Stimulated activated CD8-positive, alpha-beta memory T cell treated with anti-CD3 and anti-CD28 coated beads, Interleukin-7, amount 100 ng/mL, for 4 hours (primary cell): ENCODE data around the gene COP1.
"Not testable (repeated sequence)": the region's sequence is repeated elsewhere in the genome, so short reads cannot be mapped to it uniquely, and the experiment has no call there.

ENCODE experiments used
- DNase-seq, 2 donors: peaks; one replicate each; pipeline ENCODE4 v3.0.0-alpha.2; 2020; ENCODE audit warnings: low read depth in 2 of 2

The COP1 gene

DNA sequence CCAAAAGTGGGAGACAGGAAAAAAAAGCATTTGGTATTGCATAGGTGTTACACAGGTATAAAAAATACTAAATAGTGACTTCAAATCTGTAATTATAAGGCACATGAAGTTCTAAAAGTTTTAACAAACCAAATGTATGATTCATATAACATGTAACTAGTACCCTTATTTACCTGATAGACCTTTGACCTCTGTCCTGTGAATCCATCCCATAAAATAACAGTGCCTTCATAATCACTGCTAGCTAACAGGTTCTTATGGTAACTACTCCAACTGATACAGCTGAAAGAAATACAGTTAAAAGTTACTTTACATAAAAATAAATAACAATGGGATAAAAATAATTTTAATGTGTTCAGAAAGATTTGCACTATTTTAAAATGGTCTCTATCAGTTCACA is 163.5 kb downstream of the COP1 start:
- no peak for DNase-seq

DNA sequence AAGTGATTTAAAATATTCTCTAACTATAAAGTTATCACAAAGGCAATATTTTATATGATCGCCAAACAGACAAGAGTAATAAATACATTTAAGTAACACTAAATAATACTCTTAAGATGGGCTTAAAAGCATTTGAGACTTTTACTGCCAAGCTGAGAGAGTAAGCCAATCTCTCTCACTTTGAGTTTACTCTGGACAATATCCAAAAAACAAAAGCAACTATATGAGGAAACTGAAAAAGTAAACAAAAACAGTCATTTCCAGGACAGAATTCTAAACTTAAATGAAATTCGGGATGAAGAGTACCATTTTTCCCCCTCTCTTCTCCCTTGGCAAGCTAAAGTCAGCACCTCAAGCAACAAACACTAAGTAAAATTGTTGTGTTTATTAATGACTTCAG is 173.2 kb downstream of the COP1 start:
- DNase-seq, result no peak

DNA sequence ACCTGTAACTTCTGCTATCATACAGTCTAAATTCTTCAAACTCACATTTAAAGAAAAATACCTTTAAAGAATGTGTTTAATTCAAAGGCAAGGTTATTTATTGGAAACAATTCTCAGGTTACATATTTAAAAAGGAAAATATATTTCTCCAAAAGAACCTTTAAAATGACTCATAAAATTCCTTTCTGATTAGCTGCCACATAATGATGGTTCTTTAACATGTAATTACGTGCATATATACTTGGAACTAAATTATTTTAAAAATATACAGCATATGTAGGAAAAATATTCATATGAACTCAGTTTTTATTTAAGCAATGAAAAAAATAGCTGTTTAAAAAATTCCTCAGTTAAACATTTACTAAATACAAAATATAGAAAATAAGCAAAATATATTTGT is 173.6 kb downstream of the COP1 start:
- no peak for DNase-seq

DNA sequence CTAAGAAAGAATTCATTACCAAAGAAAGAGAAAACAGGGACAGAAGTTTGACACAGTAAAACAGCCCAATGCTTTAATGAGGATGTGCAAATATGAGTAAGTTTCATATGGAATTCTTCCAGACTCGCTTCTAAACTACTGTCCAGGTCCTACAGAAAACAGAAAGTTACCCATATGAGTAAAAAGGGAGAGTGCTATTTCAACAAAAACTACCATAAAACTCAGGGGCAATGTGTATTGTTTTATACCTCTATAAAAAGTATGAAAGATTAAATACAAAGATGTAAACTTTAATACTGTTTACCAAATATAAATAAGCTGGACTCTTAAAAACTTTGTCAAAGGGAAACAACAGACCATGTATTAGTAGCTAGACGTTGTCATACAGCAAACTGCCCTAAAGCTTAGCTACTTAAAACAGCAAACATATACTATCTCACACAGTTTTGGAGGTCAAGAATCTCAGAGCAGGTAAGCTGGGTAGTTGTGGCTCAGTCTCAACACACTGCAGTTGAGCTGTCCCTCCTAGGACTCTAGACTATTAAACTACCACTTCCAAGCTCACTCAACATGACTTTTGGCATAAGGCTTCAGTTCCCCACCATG is 174.9 kb downstream of the COP1 start:
- no peak for DNase-seq

DNA sequence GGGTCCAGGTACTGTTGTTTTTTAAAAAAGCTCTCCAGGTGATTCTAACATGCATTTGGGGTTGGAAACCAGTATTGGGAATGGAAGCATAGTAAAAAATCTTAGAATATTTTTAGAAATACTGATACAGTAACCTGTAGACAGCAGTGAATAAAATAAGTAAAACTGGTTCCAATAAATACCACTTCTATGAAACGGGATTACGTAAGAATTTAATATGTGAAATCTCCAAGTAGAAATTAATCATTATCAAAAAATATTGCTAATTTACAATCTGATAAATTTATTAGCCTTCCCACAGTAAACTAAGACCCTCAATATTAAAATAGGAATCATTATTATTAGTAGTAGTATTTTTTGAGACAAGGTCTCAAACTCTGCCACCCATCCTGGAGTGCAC is 177.5 kb downstream of the COP1 start:
- no peak for DNase-seq

DNA sequence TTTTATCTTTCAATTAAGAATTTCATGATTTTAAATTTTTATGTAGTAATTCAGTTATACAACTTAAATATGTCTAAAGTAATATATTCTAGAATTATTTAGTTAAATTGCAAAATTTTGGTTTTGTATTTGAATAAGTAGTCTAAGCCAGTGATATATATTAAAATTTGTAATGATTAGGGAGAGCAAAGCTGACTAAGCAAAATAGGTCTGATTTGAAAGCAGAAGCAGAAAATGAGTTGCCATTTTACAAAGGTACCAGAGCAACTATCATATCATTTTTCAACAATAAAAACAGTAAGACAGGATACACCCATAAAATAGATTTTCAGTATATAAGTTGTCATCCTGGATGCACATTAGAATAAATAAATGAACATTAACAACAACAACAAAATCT is 177.9 kb downstream of the COP1 start:
- no peak for DNase-seq

DNA sequence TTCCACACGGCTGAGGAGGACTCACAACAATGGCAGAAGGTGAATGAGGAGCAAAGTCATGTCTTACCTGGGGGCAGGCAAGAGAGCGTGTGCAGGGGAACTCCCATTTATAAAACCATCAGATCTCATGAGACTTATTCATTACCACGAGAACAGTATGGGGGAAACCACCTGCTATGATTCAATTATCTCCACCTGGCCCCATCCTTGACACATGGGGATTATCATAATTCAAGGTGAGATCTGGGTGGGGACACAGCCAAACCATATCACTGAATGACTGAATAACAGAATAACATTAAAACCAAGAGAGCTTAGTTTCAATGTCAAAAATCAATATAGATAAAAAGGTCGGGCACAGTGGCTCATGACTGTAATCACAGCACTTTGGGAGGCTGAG is 179.2 kb downstream of the COP1 start:
- not testable (repeated sequence) for DNase-seq

DNA sequence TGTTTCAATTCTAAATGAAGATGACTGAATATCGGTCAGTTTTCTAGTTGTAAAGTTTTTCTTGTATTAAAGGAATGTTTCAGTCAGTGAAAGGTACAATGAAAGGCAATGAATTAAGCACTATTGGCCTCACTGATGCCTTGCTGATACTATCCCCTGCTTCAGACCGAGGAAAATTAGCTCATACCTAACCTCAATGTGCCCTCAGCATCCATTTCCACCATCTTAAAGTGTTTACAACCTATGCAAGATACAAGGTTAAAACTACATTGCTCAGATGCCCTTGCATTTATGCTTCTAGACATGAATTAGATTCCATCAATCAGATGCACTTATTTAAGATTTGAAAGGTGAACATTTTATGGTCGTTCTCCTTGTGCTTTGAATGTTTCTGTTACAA is 184.5 kb downstream of the COP1 start:
- no peak for DNase-seq

DNA sequence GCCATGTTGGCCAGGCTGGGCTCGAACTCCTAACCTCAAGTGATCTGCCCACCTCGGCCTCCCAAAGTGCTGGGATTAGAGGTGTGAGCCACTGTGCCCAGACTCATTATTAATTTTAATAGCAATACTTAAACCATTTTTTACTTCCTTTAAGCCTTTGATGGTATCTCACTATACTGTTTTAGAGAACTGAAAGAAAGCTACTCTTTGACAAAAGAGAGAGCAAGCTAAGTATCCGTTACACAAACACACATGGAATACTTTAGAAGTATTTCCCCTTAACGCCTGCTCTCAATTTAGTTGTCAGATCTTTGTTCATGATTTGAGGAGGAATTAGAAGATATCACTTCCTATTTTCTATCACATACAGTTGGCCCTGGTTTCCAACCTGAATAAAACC is 189.4 kb downstream of the COP1 start:
- DNase-seq, result no peak

DNA sequence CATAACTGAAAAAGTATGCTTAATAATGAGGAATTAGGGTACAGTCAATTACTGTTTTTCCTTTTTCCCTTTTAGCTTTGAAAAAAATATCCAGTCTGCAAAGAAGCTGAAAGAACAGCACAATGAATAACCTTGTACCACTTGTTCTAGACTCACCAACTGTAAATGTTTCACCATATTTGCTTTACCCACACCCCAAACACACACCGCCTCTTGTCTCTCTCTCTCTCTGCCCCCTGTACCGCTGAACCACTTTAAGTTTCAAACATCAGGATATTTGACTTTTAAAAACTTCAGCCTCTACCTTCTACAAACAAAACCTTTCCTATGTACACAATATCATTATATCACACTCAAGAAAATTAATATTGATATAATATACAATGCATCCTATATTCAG is 197.1 kb downstream of the COP1 start:
- DNase-seq, result no peak

DNA sequence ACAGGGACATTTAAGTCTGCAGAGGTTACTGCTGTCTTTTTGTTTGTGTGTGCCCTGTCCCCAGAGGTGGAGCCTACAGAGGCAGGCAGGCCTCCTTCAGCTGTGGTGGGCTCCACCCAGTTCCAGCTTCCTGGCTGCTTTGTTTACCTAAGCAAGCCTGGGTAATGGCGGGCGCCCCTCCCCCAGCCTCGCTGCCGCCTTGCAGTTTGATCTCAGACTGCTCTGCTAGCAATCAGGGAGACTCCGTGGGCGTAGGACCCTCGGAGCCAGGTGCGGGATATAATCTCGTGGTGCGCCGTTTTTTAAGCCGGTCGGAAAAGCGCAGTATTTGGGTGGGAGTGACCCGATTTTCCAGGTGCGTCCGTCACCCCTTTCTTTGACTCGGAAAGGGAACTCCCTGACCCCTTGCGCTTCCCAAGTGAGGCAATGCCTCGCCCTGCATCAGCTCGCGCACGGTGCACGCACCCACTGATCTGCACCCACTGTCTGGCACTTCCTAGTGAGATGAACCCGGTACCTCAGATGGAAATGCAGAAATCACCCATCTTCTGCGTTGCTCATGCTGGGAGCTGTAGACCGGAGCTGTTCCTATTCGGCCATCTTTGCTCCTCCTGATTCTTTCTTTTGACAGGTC is 199.2 kb downstream of the COP1 start:
- DNase-seq, result not testable (repeated sequence)

DNA sequence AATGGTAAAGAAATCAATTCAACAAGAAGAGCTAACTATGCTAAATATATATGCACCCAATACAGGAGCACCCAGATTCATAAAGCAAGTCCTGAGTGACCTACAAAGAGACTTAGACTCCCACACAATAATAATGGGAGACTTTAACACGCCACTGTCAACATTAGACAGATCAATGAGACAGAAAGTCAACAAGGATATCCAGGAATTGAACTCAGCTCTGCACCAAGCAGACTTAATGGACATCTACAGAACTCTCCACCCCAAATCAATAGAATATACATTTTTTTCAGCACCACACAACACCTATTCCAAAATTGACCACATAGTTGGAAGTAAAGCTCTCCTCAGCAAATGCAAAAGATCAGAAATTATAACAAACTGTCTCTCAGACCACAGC is 212.4 kb downstream of the COP1 start:
- not testable (repeated sequence) for DNase-seq

DNA sequence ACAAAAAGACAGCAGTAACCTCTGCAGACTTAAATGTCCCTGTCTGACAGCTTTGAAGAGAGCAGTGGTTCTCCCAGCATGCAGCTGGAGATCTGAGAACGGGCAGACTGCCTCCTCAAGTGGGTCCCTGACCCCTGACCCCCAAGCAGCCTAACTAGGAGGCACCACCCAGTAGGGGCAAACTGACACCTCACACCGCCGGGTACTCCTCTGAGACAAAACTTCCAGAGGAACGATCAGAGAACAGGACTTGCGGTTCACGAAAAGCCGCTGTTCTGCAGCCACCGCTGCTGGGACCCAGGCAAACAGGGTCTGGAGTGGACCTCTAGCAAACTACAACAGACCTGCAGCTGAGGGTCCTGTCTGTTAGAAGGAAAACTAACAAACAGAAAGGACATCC is 214.3 kb downstream of the COP1 start:
- not testable (repeated sequence) for DNase-seq

DNA sequence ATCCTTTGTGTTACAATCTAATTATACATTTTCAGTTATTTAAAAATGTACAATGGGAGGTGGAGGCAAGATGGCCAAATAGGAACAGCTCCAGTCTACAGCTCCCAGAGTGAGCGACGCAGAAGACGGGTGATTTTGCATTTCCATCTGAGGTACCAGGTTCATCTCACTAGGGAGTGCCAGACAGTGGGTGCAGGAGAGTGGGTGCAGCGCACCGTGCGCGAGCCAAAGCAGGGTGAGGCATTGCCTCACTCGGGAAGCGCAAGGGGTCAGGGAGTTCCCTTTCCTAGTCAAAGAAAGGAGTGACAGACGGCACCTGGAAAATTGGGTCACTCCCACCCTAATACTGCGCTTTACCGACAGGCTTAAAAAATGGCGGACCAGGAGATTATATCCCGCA is 214.9 kb downstream of the COP1 start:
- not testable (repeated sequence) for DNase-seq

DNA sequence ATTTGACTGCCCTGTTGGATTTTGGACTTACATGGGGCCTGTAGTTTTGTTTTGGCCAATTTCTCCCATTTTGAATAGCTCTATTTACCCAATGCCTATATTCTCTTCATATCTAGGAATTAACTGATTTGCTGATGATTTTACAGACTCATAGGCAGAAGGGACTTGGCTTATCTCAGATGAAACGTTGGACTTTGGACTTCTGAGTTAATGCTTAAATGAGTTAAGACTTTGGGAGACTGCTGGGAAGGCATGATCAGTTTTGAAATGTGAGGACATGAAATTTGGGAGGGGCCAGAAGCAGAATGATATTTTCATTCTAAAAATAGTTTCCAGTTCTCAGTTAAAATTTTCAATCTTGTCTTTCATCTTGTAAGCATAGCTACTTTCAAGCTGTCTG is 222.3 kb downstream of the COP1 start:
- no peak for DNase-seq

DNA sequence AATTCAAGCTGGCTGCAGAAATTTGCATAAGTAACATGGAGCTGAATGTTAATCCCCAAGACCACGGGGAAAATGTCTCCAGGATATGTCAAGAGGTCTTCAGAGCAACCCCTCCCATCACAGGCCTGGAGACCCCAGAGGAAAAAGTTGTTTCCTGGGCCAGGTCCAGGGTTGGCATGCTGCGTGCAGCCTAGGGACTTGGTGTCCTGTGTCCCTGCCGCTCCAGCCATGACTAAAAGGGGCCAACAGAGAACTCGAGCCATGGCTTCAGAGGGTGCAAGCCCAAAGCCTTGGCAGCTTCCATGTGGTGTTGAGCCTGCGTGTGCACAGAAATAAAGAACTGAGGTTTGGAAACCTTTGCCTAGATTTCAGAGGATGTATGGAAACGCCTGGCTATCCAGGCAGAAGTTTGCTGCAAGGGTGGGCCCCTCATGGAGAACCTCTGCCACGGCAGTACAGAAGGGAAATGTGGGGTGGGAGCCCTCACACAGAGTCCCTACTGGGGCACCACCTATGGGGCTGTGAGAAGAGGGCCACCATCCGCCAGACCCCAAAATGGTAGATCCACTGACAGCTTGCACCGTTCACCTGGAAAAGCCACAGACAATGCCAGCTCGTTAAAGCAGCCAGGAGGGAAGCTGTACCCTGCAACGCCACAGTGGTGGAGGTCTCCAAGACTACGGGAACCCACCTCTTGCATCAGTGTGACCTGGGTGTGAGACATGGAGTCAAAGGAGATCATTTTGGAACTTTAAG is 222.9 kb downstream of the COP1 start:
- DNase-seq, result no peak

DNA sequence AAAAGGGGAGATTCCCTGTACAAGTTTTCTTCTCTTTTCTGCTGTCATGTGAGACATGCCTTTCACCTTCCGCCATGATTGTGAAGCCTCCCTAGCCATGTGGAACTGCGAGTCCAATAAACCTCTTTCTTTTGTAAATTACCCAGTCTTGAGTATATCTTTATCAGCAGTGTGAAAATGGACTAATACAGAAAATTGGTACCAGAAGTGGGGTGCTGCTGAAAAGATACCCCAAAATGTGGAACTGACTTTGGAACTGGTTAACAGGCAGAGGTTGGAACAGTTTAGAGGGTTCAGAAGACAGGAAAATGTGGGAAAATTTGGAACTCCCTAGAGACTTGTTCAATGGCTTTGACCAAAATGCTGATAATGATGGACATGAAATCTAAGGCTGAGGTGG is 223.7 kb downstream of the COP1 start:
- not testable (repeated sequence) for DNase-seq

DNA sequence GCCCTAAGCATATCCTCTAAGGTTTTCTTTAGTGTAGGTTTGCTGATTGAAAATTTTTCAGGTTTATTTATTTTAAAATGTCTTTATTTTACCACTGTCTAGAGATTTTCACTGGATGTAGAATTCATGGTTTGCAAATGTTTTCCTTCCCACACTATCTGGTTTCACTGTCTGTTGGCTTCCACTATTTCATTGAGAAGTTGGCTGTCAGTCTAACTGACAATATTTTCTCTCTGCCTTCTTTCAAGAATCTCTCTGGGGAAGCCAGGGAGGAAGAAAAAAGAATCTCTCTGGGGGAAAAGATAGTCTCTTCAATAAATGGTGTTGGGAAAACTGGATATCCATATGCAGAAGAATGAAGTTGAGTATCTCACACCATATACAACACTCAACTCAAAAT is 226.0 kb downstream of the COP1 start:
- no peak for DNase-seq

DNA sequence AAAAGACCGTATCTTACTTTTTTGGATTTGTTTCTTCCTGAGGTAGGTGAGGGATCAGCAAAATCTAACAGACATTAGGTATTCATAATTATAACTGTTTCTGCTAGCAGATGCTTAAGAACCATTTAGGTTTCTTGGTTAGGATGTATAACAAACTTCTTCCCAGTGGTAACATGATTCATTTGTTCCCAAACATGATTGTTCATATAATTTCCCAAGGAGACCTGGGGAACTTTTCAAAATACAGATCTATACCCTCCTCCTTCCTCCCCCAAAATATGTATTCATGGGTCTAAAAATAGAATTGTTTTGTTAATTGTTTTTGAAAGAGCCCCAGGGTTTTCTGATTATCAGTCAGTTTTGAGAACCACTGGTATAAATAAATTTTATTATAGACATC is 228.2 kb downstream of the COP1 start:
- no peak for DNase-seq

DNA sequence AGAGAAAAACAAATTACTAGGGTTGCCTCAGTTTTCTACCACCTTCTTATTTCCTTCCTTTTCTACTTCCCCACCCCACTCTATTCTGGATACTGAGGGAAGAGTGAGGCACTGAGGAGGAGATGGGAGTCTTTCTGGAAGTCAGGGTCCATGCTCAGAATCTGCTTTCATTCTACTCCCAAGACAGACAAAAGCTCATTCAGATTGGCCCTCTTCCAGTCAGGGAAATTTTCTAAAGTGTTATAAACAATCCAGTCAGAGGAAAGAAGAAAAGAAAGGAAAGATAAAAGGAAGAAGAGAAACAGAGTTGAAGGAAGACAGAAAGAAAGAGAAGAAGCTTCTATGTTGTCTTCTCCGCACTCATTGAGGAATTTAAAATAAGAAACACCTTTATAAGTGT is 228.6 kb downstream of the COP1 start:
- no peak for DNase-seq

DNA sequence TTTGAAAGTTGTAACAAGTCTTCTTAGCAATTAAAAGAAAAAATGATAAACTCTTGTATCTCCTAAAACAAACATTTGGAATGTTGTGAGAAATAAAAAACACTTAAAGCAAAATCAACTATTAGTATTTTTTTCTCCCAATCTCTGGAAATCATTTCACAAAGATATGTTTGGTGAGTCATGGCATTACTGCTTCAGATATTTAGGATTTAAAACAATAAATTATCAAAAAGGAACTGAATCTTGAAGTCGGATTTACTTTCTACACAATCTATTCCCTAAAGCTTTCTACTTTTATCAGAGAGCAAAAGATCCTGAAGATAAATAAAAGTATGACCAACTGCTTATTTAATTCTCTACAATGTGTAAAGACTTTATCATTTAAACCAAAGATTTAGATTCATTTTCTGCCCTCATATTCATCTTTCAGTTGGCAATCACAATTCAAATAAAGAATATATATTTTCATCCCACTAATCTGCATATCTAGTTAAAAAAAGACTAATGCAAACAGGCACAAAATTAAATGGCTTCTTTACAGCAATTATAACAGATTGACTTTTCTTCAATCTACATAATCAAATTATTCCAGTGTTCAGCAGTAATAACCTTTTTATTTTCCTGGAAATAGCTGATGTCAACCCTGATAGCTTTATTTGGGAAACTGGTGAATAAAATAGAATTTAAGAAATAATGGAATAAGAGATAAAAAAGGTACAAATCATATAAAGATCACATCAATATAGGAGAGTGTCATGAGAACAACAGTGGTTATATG is 230.0 kb downstream of the COP1 start:
- no peak for DNase-seq

DNA sequence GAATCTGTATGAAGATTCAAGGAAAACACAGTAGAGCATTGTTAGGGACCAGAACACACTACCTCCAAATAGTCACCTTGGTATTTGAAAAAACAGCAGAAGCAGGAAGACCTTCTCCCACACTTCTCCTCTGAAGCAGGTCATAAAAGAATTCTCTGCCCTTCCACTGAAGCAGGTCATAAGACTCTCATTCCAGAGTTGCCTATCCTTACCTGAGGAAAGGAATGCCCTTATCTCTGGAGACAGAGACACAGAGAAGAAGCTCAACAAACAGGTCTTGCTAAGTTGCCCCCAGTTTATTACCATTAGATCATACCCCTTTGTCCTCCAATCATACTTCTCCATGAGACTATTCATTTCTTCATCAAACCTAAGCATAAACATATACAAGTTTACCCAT is 237.9 kb downstream of the COP1 start:
- DNase-seq, result no peak
